GM19397 (cell line): ENCODE data around the gene NEK7.
"Not testable (repeated sequence)": the region's sequence is repeated elsewhere in the genome, so short reads cannot be mapped to it uniquely, and the experiment has no call there.

Source experiments
- ATAC-seq: cut with Tn5 transposase; IDR thresholded peaks from one replicate; pipeline ENCODE4 v1.9.1; 2021; ENCODE audit warnings: mild to moderate bottlenecking, moderate library complexity; ENCODE audit not compliant: unreplicated experiment

NEK7 gene

GRCh38 chr1:198156745-198157240 lies at the start of gene NEK7:
NEK7 (plus strand) TSS chr1:198156998; CDS start chr1:198232581, 75,583 bp downstream.
- peak; percentile 45 for ATAC-seq

DNA sequence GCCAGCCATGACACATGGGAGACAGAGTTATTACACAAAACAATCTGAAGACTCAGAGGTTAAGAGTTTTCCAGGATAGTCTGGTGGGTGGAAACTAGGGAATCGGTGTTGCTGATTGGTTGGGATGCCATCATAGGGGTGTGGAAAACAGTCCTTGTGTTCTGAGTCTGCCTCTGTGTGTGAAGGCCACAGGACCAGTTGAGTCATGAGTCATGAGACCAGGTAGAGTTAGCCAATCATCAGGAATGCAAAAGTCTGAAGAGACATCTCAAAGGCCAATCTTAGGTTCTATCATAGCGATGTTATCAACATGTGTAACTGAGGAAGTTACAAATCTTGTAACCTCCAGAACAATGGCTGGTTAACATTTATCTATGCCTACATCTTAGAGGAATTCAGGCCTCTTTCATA lies 49.7 kb upstream of the NEK7 start:
- ATAC-seq, result no peak

GRCh38 chr1:198108636-198109370 lies 48.0 kb upstream of the NEK7 start:
- no peak for ATAC-seq

GRCh38 chr1:198109371-198109715 lies 47.5 kb upstream of the NEK7 start:
- ATAC-seq, result no peak

- no peak for ATAC-seq
These were observed 43.5 kb upstream of the NEK7 start for GRCh38 chr1:198113342-198113750.

GRCh38 chr1:198116069-198116468 lies 40.7 kb upstream of the NEK7 start:
- no peak for ATAC-seq

GRCh38 chr1:198116469-198116868 lies 40.3 kb upstream of the NEK7 start:
- ATAC-seq, result no peak

DNA sequence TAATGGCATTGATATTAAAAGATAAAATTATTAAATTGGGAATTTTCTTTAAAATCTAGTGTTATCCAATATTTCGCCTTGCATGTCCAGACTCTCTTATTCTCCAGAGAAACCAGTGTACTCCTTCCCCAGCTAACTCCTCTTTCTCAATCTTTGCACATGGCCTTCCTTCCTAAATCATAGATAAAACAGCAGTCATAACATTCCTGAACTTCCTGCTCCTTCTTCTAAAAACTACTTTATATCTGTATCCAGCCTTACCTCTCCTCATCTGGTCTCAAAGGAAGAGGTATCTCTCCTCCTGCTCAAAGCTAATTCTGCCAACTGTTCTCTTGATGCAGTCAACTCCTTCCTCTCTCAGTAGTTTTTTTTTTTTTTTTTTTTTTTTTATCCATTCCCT lies 39.5 kb upstream of the NEK7 start:
- no peak for ATAC-seq

- ATAC-seq, result no peak
These were observed 38.7 kb upstream of the NEK7 start for GRCh38 chr1:198118134-198118533.

GRCh38 chr1:198119906-198120305 lies 36.9 kb upstream of the NEK7 start:
- no peak for ATAC-seq

DNA sequence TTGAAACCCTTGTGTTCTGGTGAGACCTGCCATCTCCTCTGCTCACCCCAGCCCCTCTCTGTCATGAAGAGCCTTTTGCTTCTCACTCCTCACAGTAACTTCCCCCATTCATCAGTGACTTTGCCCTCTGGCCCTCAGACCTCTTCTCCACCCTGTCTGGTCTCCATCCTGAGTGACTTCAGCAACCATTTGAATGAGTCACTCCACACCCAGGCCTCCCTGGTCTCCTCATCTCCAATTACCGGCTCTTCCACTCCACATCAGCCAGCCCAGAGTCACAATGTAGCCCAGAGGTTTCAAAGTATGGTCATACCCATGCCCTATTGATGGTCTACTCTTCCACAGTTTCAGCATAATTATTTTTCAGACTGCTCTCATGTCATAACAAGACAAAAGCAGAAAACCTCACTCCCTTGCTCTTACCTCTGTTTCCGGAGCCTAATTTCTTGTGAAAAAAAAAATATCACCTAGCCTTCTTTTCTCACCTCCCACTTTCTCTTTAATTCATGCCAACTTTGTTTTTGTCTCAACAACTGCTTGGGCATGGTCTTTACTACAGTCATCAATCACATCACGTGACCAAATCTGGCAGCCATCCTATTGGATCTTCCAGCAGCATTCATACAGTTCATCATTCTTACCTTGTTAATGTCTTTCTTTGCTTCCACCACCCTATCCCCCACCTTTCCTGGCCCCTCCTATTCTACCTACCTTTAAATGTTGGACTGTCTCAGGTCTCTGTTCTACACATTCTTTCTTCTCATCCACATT lies 35.6 kb upstream of the NEK7 start:
- no peak for ATAC-seq

DNA sequence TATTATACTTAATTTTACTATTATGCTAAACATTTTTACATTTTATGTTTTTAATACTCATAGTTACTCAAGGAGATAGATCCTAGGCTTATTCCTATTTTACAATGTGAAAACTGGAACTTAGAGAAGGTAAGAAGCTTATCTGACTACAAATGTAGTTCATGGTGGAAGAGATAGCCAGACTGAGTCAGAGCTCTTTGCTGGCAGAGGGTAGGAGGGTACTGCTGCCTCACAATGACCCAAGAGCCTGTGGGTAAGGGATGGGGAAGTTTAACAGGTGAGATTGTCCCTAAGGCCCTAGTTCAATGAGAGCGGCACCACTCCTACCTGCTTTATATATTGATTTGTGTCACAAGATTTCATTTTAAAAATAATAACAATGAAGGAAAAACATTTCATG lies 34.1 kb upstream of the NEK7 start:
- ATAC-seq, result no peak

- no peak for ATAC-seq
These were observed 33.7 kb upstream of the NEK7 start for GRCh38 chr1:198123133-198123532.

DNA sequence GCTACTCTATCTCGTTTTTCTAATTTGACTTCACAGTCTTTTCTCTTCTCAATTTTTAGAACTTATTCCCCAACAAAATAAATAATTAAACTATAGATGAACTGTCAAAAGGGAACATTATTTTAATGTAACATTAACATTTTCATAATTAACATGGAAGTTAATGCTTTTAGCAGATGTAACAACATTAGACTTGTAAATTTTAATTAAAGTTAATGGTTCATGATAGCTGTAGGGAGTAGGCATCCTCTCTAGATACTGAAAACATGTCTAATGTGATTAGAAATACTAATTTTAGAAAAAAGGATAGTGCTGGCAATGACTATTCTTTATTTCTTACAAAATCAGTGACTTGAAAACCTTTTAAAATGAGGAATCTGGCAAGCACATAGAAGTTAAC lies 32.1 kb upstream of the NEK7 start:
- ATAC-seq, result no peak

- no peak for ATAC-seq
These were observed 30.6 kb upstream of the NEK7 start for GRCh38 chr1:198125995-198126735.

GRCh38 chr1:198128533-198128932 lies 28.3 kb upstream of the NEK7 start:
- ATAC-seq, result no peak

DNA sequence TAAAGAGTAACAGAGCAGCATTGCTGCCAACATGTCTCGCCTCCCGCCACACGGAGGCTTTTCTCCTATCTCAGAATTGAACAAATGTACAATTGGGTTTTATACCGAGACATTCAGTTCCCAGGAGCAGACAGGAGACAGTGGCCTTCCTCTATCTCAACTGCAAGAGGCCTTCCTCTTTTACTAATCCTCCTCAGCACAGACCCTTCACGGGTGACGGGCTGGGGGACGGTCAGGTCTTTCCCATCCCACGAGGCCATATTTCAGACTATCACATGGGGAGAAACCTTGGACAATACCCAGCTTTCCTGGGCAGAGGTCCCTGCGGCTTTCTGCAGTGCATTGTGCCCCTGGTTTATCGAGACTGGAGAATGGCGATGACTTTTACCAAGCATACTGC lies 26.7 kb upstream of the NEK7 start:
- ATAC-seq, result not testable (repeated sequence)

GRCh38 chr1:198132060-198132781 lies 24.6 kb upstream of the NEK7 start:
- peak; percentile 63 for ATAC-seq

DNA sequence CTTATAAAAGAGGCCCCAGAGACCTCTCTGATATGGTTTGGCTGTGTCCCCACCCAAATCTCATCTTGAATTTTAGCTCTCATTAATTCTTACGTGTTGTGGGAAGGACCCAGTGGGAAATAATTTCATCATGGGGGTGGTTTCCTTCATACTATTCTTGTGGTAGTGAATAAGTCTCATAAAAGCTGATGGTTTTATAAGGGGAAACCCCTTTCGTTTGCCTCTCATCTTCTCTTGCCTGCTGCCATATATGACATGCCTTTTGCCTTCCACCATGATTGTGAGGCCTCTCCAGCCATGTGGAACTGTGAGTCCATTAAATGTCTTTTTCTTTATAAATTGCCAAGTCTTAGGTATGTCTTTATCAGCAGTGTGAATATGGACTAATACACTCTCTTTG lies 22.5 kb upstream of the NEK7 start:
- ATAC-seq, result no peak

GRCh38 chr1:198135366-198135765 lies 21.4 kb upstream of the NEK7 start:
- ATAC-seq, result no peak
